Subcutaneous abdominal adipose tissue (tissue), 5 donors: ENCODE results near the gene PDE9A.
A peak's percentile ranks its signal among the peaks of the same experiment; 100 is the strongest.

ENCODE experiments used
- H3K27ac ChIP-seq: one replicate; pipeline ENCODE4 v1.7.0; 2013; ENCODE audit warnings: low read depth, mild to moderate bottlenecking, inconsistent platforms, low read length, moderate library complexity
- H3K27me3 ChIP-seq, 5 donors: one replicate each; pipeline ENCODE4 v1.7.0; 2013; ENCODE audit warnings: low read length in 5 of 5, inconsistent platforms in 1 of 5; ENCODE audit not compliant: control insufficient read depth in 5 of 5, insufficient read depth in 4 of 5
- H3K36me3 ChIP-seq, 5 donors: one replicate each; pipeline ENCODE4 v1.7.0; 2013; ENCODE audit warnings: low read length in 5 of 5; ENCODE audit not compliant: control insufficient read depth in 5 of 5, insufficient read depth in 5 of 5
- H3K4me1 ChIP-seq, 5 donors: one replicate each; pipeline ENCODE4 v1.7.0; 2013; ENCODE audit warnings: low read length in 5 of 5, mild to moderate bottlenecking in 3 of 5, moderate library complexity in 1 of 5; ENCODE audit not compliant: control insufficient read depth in 5 of 5, insufficient read depth in 5 of 5
- H3K4me3 ChIP-seq, 5 donors: one replicate each; pipeline ENCODE4 v1.7.0; 2013; ENCODE audit warnings: low read length in 5 of 5, low read depth in 1 of 5
- H3K9ac ChIP-seq, 5 donors: one replicate each; pipeline ENCODE4 v1.7.0; 2013; ENCODE audit warnings: low read length in 5 of 5, mild to moderate bottlenecking in 4 of 5, moderate library complexity in 3 of 5
- H3K9me3 ChIP-seq, 5 donors: one replicate each; pipeline ENCODE4 v1.7.0; 2013; ENCODE audit warnings: low read length in 5 of 5; ENCODE audit not compliant: control insufficient read depth in 5 of 5
- donor health status: healthy.
- donor health status: healthy.
- donor health status: healthy.
- donor health status: healthy.
- donor health status: healthy.

Gene PDE9A

GRCh38 chr21:42694751-42695696 is 41.6 kb downstream of the PDE9A start:
- Histone ChIP-seq H3K4me3 (no peak overlapping the region), H3K27me3 (peaks cover 0 to 4% (median 0%) of the 10 kb centered on the region in 5 donors), H3K27ac (peak overlapping the region; percentile 21), H3K9me3 (no peaks in the 10 kb centered on the region), H3K36me3 (peaks cover 0 to 31% (median 21%) of the 10 kb centered on the region in 5 donors), H3K9ac (no peak overlapping the region), H3K4me1 (peaks cover 0 to 13% (median 3%) of the 10 kb centered on the region in 5 donors)

- Histone ChIP-seq H3K36me3 (peaks cover 0 to 22% (median 14%) of the 10 kb centered on the region in 5 donors), H3K4me1 (peaks cover 0 to 13% (median 3%) of the 10 kb centered on the region in 5 donors), H3K27me3 (peaks cover 0 to 4% (median 0%) of the 10 kb centered on the region in 5 donors), H3K9ac (no peak overlapping the region), H3K27ac (peak overlapping the region; percentile 21), H3K4me3 (no peak overlapping the region), H3K9me3 (no peaks in the 10 kb centered on the region)
Observed at GRCh38 chr21:42695697-42696380, 42.4 kb downstream of the PDE9A start.

DNA sequence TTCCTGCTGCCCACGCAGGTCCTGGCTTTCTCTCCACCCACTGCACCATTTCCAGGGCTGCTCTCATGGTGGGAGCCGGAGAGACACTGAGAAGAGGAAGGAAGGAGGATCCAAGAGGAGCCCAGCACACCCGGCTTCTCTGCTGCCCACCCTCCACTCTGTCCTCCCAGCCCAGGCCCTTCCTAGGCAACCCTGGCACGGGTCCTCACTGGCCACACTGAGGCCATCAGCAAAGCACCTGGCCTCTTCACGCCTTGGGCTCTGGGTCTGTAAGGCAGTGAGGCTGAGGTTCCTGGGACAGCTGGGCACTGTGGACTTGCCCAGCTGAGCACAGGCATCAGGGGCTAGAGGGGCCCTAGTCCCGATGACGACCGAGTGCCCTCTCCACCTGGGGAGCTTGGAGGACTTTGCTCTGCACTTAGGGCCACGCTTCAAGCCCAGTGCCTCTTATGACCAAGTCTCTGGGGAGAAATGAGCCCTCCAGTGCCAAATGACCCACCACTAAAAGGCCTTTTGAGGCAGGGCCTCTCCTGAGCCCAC is 43.1 kb downstream of the PDE9A start:
- Histone ChIP-seq H3K9ac (no peak overlapping the region), H3K9me3 (peaks cover 0 to 2% (median 0%) of the 10 kb centered on the region in 5 donors), H3K27me3 (peaks cover 0 to 4% (median 0%) of the 10 kb centered on the region in 5 donors), H3K4me1 (peaks cover 0 to 13% (median 3%) of the 10 kb centered on the region in 5 donors), H3K27ac (no peak overlapping the region), H3K36me3 (peaks cover 0 to 16% (median 10%) of the 10 kb centered on the region in 5 donors), H3K4me3 (no peak overlapping the region)

DNA sequence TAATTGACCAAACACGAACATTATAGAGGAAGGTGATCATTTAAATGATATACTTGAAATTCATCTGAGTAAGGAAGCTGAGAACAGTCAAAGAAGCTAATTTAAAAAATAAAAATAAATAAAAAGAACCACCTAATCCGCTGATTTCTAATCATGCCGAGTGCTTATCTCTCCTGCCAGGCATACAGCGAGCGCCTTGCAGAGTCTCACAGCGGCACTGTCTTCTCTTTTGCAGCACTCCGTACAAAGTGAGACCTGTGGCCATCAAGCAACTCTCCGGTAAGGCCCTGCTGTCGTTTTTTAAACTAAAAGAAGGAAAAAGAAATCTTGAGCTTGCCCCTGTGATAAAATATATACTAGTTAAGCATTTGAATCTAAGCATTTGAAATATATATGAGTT is 45.3 kb downstream of the PDE9A start:
- Histone ChIP-seq H3K4me3 (no peak overlapping the region), H3K9ac (no peak overlapping the region), H3K36me3 (peaks cover 0 to 8% (median 7%) of the 10 kb centered on the region in 5 donors), H3K27me3 (peaks cover 0 to 6% (median 1%) of the 10 kb centered on the region in 5 donors), H3K9me3 (peaks cover 0 to 7% (median 0%) of the 10 kb centered on the region in 5 donors), H3K4me1 (peaks cover 0 to 13% (median 3%) of the 10 kb centered on the region in 5 donors), H3K27ac (no peak overlapping the region)

GRCh38 chr21:42699196-42699595 is 45.8 kb downstream of the PDE9A start:
- Histone ChIP-seq H3K27me3 (peaks cover 0 to 7% (median 2%) of the 10 kb centered on the region in 5 donors), H3K4me1 (peaks cover 0 to 13% (median 3%) of the 10 kb centered on the region in 5 donors), H3K27ac (no peak overlapping the region), H3K36me3 (peaks cover 0 to 12% (median 8%) of the 10 kb centered on the region in 5 donors), H3K9ac (no peak overlapping the region), H3K4me3 (no peak overlapping the region), H3K9me3 (peaks cover 0 to 7% (median 0%) of the 10 kb centered on the region in 5 donors)

DNA sequence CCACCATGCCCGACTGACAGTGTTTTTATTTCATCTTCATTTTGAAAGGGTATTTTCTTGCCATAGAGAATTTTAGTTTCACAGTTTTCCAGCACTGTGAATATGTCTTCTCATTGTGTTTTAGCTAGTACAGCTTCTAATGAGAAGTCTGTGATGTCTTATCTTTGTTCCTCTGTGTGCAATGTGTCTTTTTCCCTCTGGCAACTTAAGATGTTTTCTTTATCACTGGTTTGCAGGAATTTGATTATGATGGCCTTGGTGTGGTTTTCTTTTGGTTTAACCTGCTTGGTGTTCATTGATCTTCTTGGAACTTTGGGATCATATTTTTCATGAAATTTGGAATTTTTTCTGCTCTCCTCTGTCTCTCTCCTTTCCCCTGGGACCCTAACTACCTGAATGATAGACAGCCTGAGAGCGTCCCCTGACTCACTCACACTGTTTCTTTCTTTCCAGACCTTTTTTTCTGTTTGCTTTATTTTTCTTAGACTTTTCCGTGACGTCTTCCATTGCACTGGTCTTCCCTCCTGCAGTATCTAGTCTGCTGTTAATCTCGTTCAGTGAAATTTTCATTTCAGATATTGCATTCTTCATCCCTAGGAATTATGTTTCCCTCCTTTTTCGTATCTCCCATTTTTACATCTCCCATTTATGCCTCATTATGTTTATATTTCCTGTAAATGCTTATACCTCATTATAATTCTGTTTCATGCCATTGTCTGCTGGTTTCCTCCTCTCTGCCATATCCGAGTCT is 48.5 kb downstream of the PDE9A start:
- Histone ChIP-seq H3K9ac (no peak overlapping the region), H3K27me3 (peaks cover 0 to 7% (median 2%) of the 10 kb centered on the region in 5 donors), H3K36me3 (peaks cover 0 to 11% (median 5%) of the 10 kb centered on the region in 5 donors), H3K9me3 (peaks cover 0 to 7% (median 0%) of the 10 kb centered on the region in 5 donors), H3K4me3 (no peak overlapping the region), H3K27ac (no peak overlapping the region), H3K4me1 (no peaks in the 10 kb centered on the region)

- no peak overlapping the region for H3K27ac ChIP-seq
- peaks cover 0 to 7% (median 0%) of the 10 kb centered on the region in 5 donors for H3K9me3 ChIP-seq
- H3K27me3 ChIP-seq: peaks cover 0 to 7% (median 2%) of the 10 kb centered on the region in 5 donors
- no peak overlapping the region for H3K9ac ChIP-seq
- H3K36me3 ChIP-seq: peaks cover 0 to 9% (median 5%) of the 10 kb centered on the region in 5 donors
- H3K4me1 ChIP-seq: no peaks in the 10 kb centered on the region
- H3K4me3 ChIP-seq: no peak overlapping the region
Observed at GRCh38 chr21:42702720-42703119, 49.3 kb downstream of the PDE9A start.

DNA sequence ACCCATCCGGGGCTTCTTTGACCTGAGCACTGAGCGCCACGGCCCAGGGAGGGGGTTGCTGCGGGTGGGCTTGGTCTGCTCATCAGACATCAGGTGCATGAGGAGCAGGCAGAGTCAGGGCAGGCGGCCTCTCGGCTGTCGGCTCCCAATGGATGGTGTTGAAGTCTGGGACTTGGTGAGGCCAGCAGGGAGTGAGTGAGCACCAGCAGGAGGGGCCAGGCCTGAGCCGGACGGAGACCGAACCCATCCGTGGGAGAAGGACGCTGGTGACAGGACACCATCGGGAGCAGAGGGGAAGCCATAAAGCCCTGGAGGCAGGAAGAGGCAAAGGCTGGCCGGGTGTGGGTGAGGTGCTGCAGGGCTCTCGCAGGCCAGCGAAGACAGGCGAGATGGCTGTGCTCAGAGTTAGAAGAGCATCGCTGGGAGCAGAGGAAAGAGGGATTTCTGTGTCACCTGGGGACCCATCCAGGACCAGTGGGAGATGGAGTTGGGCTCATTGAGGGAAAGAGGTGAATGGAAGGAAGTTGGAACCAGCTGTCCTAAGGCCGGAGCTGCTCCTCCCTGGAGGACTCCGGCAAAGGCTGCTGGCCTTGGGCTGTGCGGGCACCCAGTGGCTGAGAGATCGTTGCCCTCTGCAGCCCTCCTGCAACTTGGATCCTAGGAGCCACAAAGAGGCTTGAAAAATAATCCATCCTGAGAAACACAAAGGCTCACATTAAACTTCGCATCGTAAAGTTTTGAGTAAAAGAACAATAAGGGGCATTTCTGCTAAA is 49.9 kb downstream of the PDE9A start:
- H3K9ac ChIP-seq: no peak overlapping the region
- H3K4me3 ChIP-seq: no peak overlapping the region
- H3K4me1 ChIP-seq: no peaks in the 10 kb centered on the region
- no peak overlapping the region for H3K27ac ChIP-seq
- peaks cover 0 to 7% (median 0%) of the 10 kb centered on the region in 5 donors for H3K9me3 ChIP-seq
- peaks cover 0 to 5% (median 3%) of the 10 kb centered on the region in 5 donors for H3K36me3 ChIP-seq
- H3K27me3 ChIP-seq: peaks cover 0 to 7% (median 2%) of the 10 kb centered on the region in 5 donors

DNA sequence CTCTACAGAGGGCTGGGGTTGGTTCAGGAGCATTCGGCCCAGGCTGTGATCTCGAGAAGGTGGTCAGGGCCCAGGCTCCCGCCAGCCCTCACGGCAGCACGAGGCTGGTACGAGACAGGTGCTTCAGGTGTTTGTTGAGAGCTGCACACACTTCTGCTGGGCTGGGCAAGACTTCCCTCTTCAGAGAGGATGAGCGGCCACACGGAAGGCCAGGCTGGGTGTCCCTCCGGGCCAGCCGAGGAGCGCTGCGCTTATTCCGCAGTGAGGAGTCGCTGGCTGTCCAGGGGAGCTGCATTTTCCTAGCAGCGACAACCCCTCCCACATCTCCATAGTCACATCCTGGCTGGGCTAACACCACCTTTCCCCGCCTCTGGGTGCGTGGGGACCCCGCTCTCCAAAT is 50.5 kb downstream of the PDE9A start:
- Histone ChIP-seq H3K9me3 (peaks cover 0 to 7% (median 0%) of the 10 kb centered on the region in 5 donors), H3K36me3 (peaks cover 0 to 5% (median 3%) of the 10 kb centered on the region in 5 donors), H3K27ac (no peak overlapping the region), H3K4me1 (no peaks in the 10 kb centered on the region), H3K9ac (no peak overlapping the region), H3K4me3 (no peak overlapping the region), H3K27me3 (peaks cover 0 to 7% (median 2%) of the 10 kb centered on the region in 5 donors)
